ENCODE results near the gene RAP2A.
A peak's percentile ranks its signal among the peaks of the same experiment; 100 is the strongest.

Gene RAP2A

GRCh38 chr13:97423300-97424045 lies 10.5 kb upstream of the RAP2A start:
- no peak for DNase-seq

- DNase-seq = no peak
These were observed 8.4 kb upstream of the RAP2A start for GRCh38 chr13:97425590-97425989.

- DNase-seq = no peak
These were observed 7.3 kb upstream of the RAP2A start for GRCh38 chr13:97426695-97427094.

GRCh38 chr13:97429681-97430081 lies 4.3 kb upstream of the RAP2A start:
- DNase-seq = no peak

- no peak for DNase-seq
These were observed 3.7 kb upstream of the RAP2A start for GRCh38 chr13:97430296-97430695.

GRCh38 chr13:97431171-97431764 lies 2.7 kb upstream of the RAP2A start:
- no peak for DNase-seq

- no peak for DNase-seq
These were observed 1.6 kb upstream of the RAP2A start for GRCh38 chr13:97432232-97432916.

- peak; percentile 81 for DNase-seq
These were observed 847 bp upstream of the RAP2A start for GRCh38 chr13:97432917-97433726.

GRCh38 chr13:97434397-97435201 lies 630 bp downstream of the RAP2A start:
- DNase-seq = no peak

- no peak for DNase-seq
These were observed 1.4 kb downstream of the RAP2A start for GRCh38 chr13:97435323-97435722.

GRCh38 chr13:97435794-97436193 lies 1.8 kb downstream of the RAP2A start:
- no peak for DNase-seq

GRCh38 chr13:97436845-97437244 lies 2.9 kb downstream of the RAP2A start:
- no peak for DNase-seq

GRCh38 chr13:97437729-97438128 lies 3.8 kb downstream of the RAP2A start:
- DNase-seq = no peak

GRCh38 chr13:97438856-97439595 lies 5.1 kb downstream of the RAP2A start:
- DNase-seq = no peak

- no peak for DNase-seq
These were observed 6.7 kb downstream of the RAP2A start for GRCh38 chr13:97440598-97441170.

- DNase-seq = no peak
These were observed 7.4 kb downstream of the RAP2A start for GRCh38 chr13:97441368-97441767.

- peak; percentile 25 for DNase-seq
These were observed 11.7 kb downstream of the RAP2A start for GRCh38 chr13:97445522-97446187.

- no peak for DNase-seq
These were observed 12.5 kb downstream of the RAP2A start for GRCh38 chr13:97446448-97446847.

GRCh38 chr13:97448503-97449251 lies 14.7 kb downstream of the RAP2A start:
- no peak for DNase-seq

GRCh38 chr13:97454699-97455098 lies 20.7 kb downstream of the RAP2A start:
- DNase-seq = no peak
